GM12891 (cell line): ENCODE data around the gene TTLL8.

Experiments used
- PAX5 ChIP-seq: IDR thresholded peaks from 2 replicates; pipeline ENCODE4 v1.6.1; 2011; ENCODE audit warnings: low read length, moderate library complexity, mild to moderate bottlenecking; ENCODE audit not compliant: insufficient read depth, severe bottlenecking
- POLR2A ChIP-seq: IDR thresholded peaks from 2 replicates; pipeline ENCODE4 v1.6.1; 2011; ENCODE audit warnings: low read depth, low read length, control low read depth
- POLR2AphosphoS5 ChIP-seq: IDR thresholded peaks from 2 replicates; pipeline ENCODE4 v1.6.1; 2011; ENCODE audit warnings: low read depth, low read length, control low read depth
- TAF1 ChIP-seq: IDR thresholded peaks from 2 replicates; pipeline ENCODE4 v1.6.1; 2011; ENCODE audit warnings: low read depth, low read length, control low read depth

DNA sequence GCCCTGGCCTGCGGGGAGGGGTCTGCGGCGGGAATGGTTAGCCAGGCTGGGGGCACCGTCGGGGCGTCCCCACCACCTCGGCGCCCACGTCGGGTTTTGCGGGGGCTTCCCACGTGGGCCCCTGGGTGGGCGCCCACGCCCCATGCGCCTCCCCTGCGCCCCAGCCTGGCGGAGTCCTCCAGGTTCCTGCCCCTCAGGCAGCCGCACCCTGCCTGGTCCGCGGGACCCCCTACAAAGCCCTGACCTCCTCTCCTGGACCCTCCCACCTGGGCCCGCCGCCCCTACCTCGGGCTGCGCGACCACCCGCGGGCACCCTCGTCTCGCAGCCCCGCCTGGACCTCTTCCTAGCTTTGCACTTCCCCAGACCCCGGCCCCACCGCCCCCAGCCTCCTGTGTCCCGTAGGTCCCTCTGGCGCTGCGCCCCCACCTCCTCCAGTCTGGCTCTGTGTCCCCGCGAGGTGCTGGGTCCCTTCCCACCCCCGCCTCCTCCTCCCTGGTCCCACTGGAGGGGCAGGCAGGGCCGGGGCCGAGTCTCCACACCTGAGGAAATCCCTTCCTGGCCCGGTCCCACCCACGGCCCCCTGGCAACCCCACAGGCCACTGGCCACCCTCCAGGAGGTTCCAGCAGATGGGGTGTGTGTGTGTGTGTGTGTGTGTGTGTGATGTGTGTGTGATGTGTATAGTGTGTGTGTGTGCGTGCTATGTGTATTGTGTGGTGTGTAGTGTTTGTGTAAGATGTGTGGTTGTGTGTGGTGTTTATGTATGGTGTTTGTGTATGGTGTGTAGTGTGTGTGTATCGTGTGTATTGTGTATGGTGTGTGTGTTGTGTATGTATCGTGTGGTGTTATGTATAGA is 85.7 kb downstream of the TTLL8 start:
- TF ChIP-seq POLR2A (no peak), PAX5 (no peak), POLR2AphosphoS5 (no peak), TAF1 (no peak)
